ENCODE results near the gene SOX21.

SOX21 gene

GRCh38 chr13:94704377-94705080 is 7.8 kb downstream of the SOX21 start:
- no peaks in the 10 kb centered on the region for H3K27me3 ChIP-seq (ENCODE audit: insufficient read depth, low read length)

GRCh38 chr13:94703721-94704314 is 8.5 kb downstream of the SOX21 start:
- Histone ChIP-seq H3K4me2 (ENCODE audit: low read length) (no peak overlapping the region), H3K4me3 (ENCODE audit: low read depth, low read length, poor library complexity, severe bottlenecking) (no peak overlapping the region)

More at GRCh38 chr13:94704377-94705080, 7.8 kb downstream of the SOX21 start:
- no peaks in the 10 kb centered on the region for H3K9me2 ChIP-seq (ENCODE audit: low read depth, low read length)
- H3K9me3 ChIP-seq (ENCODE audit: low read length), result no peaks in the 10 kb centered on the region
- H3K4me3 ChIP-seq (ENCODE audit: low read depth, low read length, poor library complexity, severe bottlenecking), result no peak overlapping the region
- H3K27ac ChIP-seq (ENCODE audit: low read depth, low read length, poor library complexity, severe bottlenecking), result no peak overlapping the region
- no peaks in the 10 kb centered on the region for H4K20me1 ChIP-seq (ENCODE audit: insufficient read depth, low read length)
- TF ChIP-seq CTCF (IDR thresholded peaks at IDR 0.05; ENCODE audit: low read length) (no peak), EZH2 (IDR thresholded peaks at IDR 0.05; ENCODE audit: borderline replicate concordance, low read length) (no peak)
- H3K9ac ChIP-seq (ENCODE audit: low read length), result no peak overlapping the region
- no peak overlapping the region for H3K4me2 ChIP-seq (ENCODE audit: low read length)
- H2AFZ ChIP-seq (ENCODE audit: low read length), result no peak overlapping the region
- no peaks in the 10 kb centered on the region for H3K79me2 ChIP-seq (ENCODE audit: insufficient read depth, low read length)
- H3F3A ChIP-seq (ENCODE audit: insufficient read depth, low read length), result no peaks in the 10 kb centered on the region
- H3K4me1 ChIP-seq (ENCODE audit: insufficient read depth, low read length, severe bottlenecking), result no peaks in the 10 kb centered on the region
- H3K36me3 ChIP-seq (ENCODE audit: insufficient read depth, low read length), result no peaks in the 10 kb centered on the region

GRCh38 chr13:94703271-94703670 is 9.1 kb downstream of the SOX21 start:
- TF ChIP-seq EZH2 (IDR thresholded peaks at IDR 0.05; ENCODE audit: borderline replicate concordance, low read length) (no peak), CTCF (IDR thresholded peaks at IDR 0.05; ENCODE audit: low read length) (no peak)
- Histone ChIP-seq H3K36me3 (ENCODE audit: insufficient read depth, low read length) (no peaks in the 10 kb centered on the region), H3K79me2 (ENCODE audit: insufficient read depth, low read length) (no peaks in the 10 kb centered on the region), H2AFZ (ENCODE audit: low read length) (no peak overlapping the region), H3K9ac (ENCODE audit: low read length) (no peak overlapping the region), H3K27ac (ENCODE audit: low read depth, low read length, poor library complexity, severe bottlenecking) (no peak overlapping the region), H3K9me3 (ENCODE audit: low read length) (no peaks in the 10 kb centered on the region), H3F3A (ENCODE audit: insufficient read depth, low read length) (no peaks in the 10 kb centered on the region), H3K27me3 (ENCODE audit: insufficient read depth, low read length) (no peaks in the 10 kb centered on the region), H3K9me2 (ENCODE audit: low read depth, low read length) (no peaks in the 10 kb centered on the region), H4K20me1 (ENCODE audit: insufficient read depth, low read length) (no peaks in the 10 kb centered on the region), H3K4me1 (ENCODE audit: insufficient read depth, low read length, severe bottlenecking) (no peaks in the 10 kb centered on the region), H3K4me2 (ENCODE audit: low read length) (no peak overlapping the region), H3K4me3 (ENCODE audit: low read depth, low read length, poor library complexity, severe bottlenecking) (no peak overlapping the region)

More at GRCh38 chr13:94703721-94704314, 8.5 kb downstream of the SOX21 start:
- H3K9ac ChIP-seq (ENCODE audit: low read length), result no peak overlapping the region
- no peak overlapping the region for H2AFZ ChIP-seq (ENCODE audit: low read length)
- no peaks in the 10 kb centered on the region for H3K79me2 ChIP-seq (ENCODE audit: insufficient read depth, low read length)
- no peaks in the 10 kb centered on the region for H3F3A ChIP-seq (ENCODE audit: insufficient read depth, low read length)
- H3K9me3 ChIP-seq (ENCODE audit: low read length), result no peaks in the 10 kb centered on the region
- H3K27ac ChIP-seq (ENCODE audit: low read depth, low read length, poor library complexity, severe bottlenecking), result no peak overlapping the region
- H3K27me3 ChIP-seq (ENCODE audit: insufficient read depth, low read length), result no peaks in the 10 kb centered on the region
- H3K4me1 ChIP-seq (ENCODE audit: insufficient read depth, low read length, severe bottlenecking), result no peaks in the 10 kb centered on the region
- no peaks in the 10 kb centered on the region for H3K36me3 ChIP-seq (ENCODE audit: insufficient read depth, low read length)
- H3K9me2 ChIP-seq (ENCODE audit: low read depth, low read length), result no peaks in the 10 kb centered on the region
- no peaks in the 10 kb centered on the region for H4K20me1 ChIP-seq (ENCODE audit: insufficient read depth, low read length)
- no peak for TF ChIP-seq EZH2 (IDR thresholded peaks at IDR 0.05; ENCODE audit: borderline replicate concordance, low read length)
- TF ChIP-seq CTCF (IDR thresholded peaks at IDR 0.05; ENCODE audit: low read length), result no peak
